Thyroid gland (tissue), 4 donors: Measurements from ENCODE around the gene BTBD19.

Source experiments
- CTCF ChIP-seq, 6 experiments: fragments of 200-600 bp in 3 of 6; fragments of 450-650 bp in 3 of 6; sonication (generic) in 3 of 6; IDR thresholded peaks; one replicate each; pipeline ENCODE4 v1.5.1; 2016 to 2019; ENCODE audit warnings: antibody characterized with exemption in 6 of 6, mild to moderate bottlenecking in 2 of 6, inconsistent platforms in 1 of 6, moderate library complexity in 1 of 6
- POLR2A ChIP-seq, 2 donors: fragments of 450-650 bp; IDR thresholded peaks; one replicate each; pipeline ENCODE4 v1.6.1; 2017; ENCODE audit warnings: antibody characterized with exemption in 2 of 2, mild to moderate bottlenecking in 2 of 2, moderate library complexity in 1 of 2

DNA sequence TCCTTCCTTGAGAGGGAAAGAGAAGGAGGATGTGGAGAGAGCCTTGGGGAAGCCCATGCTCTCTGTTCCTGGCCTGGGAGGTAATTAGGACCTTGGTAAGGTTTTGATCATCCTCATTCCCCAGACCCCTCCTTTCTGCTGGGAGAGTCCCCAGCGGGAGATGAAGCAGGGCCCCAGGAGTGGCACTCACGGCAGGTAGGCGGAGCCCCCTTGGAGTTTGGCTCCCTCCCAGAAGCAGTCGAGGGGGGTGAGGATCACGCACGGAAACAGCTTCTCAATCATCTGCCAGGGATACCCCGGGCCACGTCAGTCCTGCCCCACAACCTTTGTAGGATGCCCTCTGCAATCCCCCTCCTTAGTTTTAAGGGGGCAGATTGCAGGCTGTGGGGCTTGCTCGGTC lies 23.2 kb downstream of the BTBD19 start:
- no peak for TF ChIP-seq CTCF (IDR thresholded peaks at IDR 0.05)
- no peak for TF ChIP-seq POLR2A (IDR thresholded peaks at IDR 0.05)
